ENCODE measurements around the gene ACADM. TPM values are rescaled to one million over a fixed set of nuclear protein-coding genes. Genes with fewer than 3 reads are reported as not detected.
"Not testable (repeated sequence)": the region's sequence is repeated elsewhere in the genome, so short reads cannot be mapped to it uniquely, and the experiment has no call there.

Gene ACADM
- total RNA-seq, 1 experiment from 2014 or later, result 44.4 TPM

DNA sequence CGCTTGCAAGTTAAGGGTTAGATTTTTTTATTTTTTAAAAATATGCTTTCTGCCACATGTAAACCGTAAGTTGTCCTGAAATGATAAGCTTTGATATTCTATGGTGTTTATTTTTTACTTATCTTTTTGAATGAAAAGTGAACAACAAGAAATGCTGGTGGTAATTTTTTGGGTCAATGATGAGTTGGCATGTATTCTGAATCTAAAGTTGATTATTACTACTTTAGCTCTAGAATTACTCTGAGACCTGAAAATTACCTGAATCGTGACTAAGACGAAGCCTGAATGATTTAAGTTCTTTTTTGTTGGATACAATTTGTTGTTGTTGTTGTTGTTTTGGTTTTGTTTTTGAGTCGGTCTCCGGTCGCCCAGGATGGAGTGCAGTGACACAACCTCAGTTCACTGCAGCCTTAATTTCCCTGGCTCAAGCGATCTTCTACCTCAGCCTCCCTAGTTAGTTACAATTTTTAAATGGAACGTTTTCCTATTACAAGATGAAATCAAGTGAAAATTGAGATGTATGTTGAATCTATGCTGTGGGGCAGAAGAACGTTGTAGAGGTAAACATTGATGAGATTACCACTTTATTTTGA is 62.5 kb downstream of the ACADM start:
- DNase-seq (ENCODE audit: low spot score), result no peak
- in situ Hi-C loops (cut with HindIII; ENCODE audit: low sequenced_read_pairs), result no loop called here

DNA sequence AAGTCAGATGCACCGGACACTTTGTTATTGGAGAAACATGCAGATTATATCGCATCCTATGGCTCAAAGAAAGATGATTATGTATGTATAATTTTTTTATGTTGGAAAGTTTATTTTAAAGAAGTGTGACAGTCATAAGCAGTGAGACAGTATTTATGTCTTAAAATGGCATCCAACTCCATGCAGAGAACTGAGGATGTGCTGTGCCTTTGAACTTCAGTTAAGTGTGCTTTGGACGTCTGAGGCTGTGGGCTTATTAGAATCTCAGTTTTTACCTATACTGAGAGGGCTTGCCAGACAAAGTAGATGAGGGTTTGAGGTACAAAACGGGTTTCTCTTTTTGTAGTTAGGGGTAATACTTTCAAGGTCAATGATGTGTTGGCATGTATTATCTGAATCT is 63.0 kb downstream of the ACADM start:
- in situ Hi-C loops (cut with HindIII; ENCODE audit: low sequenced_read_pairs), result no loop called here
- DNase-seq (ENCODE audit: low spot score), result no peak

DNA sequence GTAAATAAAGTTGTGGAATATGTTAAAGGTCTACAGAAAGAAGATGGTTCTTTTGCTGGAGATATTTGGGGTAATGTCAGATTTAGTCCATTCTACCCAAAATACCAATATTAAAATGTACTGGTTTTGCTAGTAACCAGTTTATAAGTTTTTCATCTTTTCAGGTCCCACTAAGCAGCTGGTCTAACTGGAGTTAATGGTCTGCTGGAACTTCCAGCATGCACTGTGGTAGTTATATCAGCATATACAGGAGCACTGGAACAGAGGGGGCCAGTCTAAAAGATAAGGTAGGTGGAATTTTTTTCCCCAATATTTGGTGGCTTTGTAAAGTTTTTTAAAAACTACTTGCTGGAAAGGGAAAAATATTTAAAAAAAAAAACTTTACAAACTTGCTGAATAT is 65.5 kb downstream of the ACADM start:
- no peak for DNase-seq (ENCODE audit: low spot score)
- in situ Hi-C loops (cut with HindIII; ENCODE audit: low sequenced_read_pairs), result no loop called here

DNA sequence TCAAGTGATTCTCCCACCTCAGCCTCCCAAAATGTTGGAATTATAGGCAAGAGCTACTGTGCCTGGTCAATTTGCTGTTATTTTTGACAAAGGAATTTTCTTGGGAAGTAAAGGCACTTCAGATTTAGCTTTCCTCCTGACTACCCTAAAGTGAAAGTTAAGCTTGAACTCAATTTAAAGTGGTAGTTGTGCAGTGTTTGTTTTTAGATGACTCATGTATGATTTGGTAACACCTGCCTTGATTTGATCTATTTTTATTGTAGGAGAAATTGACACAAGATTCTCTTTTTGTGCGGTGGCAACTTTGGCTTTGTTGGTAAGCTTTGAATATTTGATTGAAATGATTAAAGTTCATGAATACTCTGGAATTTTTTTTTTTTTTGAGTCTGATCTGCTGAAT is 66.5 kb downstream of the ACADM start:
- DNase-seq (ENCODE audit: low spot score), result no peak
- in situ Hi-C loops (cut with HindIII; ENCODE audit: low sequenced_read_pairs), result no loop called here

DNA sequence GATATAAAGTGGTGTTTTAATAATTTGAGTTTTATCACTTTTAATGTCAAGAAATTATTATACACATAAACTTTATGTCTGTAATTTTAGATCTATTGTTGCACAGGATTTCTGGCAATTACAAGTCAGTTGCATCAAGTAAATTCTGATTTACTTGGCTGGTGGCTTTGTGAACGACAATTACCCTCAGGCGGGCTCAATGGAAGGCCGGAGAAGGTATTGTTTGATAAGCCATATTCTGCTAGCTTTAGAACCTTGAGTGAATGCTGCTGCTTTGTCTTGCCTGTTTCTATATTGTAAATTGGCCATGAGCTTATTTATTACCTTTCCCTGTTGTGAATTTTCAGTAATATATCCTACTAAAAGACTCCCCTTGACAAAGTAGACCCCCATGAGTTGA is 67.6 kb downstream of the ACADM start:
- in situ Hi-C loops (cut with HindIII; ENCODE audit: low sequenced_read_pairs), result no loop called here
- DNase-seq (ENCODE audit: low spot score), result no peak

DNA sequence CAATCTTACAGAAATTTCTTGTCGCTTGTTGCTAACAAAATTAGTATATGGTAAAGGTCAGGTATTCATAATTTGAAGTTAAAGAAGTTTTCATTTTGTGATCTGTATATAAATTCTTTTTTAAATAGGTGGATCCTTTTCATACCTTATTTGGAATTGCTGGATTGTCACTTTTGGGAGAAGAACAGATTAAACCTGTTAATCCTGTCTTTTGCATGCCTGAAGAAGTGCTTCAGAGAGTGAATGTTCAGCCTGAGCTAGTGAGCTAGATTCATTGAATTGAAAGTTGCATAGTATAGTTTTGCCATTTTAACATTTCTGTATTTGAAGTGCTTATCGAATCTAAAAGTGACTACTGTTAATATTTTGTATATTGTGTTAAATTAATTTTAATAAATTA is 69.9 kb downstream of the ACADM start:
- no peak for DNase-seq (ENCODE audit: low spot score)
- in situ Hi-C loops (cut with HindIII; ENCODE audit: low sequenced_read_pairs), result no loop called here

DNA sequence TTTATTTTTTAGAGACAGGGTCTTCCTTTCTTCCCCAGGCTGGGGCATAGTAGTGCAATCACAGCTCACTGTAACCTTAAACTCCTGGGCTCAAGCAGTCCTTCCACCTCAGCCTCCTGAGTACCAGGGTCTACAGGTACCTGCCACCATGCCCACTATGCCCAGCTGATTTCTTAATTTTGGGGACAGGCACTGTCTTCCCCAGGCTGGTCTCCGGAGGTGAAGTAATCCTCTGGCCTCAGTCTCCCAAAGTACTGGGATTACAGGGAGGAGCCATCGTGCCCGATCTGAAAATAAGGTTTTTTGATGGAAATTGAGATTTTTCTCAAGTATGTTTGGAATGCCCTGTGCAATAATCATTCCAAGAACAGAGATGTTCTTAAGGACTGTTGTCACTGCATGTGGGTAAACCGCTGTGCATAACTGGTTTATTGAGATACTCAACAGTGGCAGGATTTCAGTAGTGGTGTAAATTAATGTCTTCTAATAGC is 71.2 kb downstream of the ACADM start:
- DNase-seq (ENCODE audit: low spot score), result no peak
- in situ Hi-C loops (cut with HindIII; ENCODE audit: low sequenced_read_pairs), result no loop called here

DNA sequence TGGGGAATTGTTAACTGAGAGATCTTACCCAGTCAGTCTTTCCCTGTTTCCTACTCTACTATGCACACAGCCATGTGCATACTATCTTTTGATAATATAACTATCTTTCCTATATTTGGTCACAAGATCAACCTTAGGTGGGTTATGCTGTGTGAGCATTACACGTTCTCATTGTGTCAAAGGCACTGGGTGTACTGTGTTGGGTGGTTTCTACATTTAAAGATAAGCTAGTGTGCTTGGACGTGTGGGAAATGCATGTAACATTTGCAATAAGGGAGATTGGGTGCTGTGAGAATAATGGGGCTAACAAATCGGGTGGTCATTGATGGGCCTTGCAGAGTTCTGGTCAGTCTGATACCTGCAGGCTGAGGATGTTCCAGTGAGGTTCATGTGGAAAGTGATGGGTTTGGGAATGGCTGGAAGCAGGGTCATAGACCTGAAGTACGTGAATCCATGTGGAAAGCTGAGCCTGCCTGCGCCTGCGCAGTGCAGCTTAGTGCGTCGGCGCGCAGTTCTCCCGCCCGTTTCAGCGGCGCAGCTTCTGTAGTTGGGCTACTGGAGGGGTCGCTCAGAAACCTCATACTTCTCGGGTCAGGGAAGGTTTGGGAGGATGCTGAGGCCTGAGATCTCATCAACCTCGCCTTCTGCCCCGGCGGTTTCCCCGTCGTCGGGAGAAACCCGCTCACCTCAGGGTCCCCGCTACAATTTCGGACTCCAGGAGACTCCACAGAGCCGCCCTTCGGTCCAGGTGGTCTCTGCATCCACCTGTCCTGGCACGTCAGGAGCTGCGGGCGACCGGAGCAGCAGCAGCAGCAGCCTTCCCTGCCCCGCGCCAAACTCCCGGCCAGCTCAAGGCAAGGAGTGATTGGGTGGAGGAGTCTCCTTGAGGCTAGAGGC is 72.1 kb downstream of the ACADM start, which contains the start of gene MSH4:
Gene MSH4 (plus strand): TSS at position 507 of the 897 bp plus-strand sequence. CDS start 104 bp downstream, at position 611.
- DNase-seq (ENCODE audit: low spot score), result peak; percentile 50

DNA sequence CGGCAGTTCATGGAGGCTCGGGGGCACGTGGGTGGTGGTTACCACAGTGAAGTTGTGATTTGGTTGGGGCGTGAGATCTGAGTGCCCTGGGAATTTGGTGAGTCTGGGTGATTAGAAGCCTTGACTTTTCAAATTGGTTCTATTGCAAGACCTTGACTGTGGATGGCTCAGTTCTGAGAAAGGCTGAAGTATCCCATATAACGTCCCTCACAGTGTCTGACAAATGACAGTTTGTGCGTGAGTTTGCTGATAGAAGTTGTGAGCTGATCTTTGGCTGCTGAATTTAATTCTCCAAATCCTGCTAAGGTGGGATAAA is 72.7 kb downstream of the ACADM start:
- no peak for DNase-seq (ENCODE audit: low spot score)
- in situ Hi-C loops (cut with HindIII; ENCODE audit: low sequenced_read_pairs), result no loop called here

More for the DNA sequence above, 72.1 kb downstream of the ACADM start, which contains the start of gene MSH4:
- in situ Hi-C loops (cut with HindIII; ENCODE audit: low sequenced_read_pairs), result no loop called here

DNA sequence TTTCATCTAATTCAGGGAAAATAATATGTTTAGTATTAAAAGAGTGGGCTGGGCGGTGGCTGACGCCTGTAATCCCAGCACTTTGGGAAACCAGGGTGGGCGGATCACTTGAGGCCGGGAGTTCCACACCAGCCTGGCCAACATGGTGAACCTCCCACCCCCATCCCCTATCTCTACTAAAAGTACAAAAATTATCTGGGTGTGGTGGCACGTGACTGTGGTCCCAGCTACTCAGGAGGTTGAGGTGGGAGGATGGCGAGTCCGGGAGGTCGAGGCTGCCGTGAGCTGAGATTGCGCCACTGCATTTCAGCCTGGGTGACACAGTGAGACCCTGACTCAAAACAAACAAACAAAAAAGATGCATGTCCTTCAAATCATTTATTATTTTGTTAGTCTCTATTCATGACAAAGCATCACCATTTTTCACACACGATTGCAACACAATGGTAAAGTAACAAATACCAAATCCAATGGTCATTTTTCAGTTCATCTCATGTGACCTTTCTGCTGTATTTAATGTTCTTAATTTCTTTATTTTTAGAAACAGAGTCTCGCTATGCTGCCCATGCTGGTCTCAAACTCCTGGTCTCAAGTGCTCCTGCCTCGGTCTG is 73.2 kb downstream of the ACADM start:
- DNase-seq (ENCODE audit: low spot score), result no peak
- in situ Hi-C loops (cut with HindIII; ENCODE audit: low sequenced_read_pairs), result no loop called here

DNA sequence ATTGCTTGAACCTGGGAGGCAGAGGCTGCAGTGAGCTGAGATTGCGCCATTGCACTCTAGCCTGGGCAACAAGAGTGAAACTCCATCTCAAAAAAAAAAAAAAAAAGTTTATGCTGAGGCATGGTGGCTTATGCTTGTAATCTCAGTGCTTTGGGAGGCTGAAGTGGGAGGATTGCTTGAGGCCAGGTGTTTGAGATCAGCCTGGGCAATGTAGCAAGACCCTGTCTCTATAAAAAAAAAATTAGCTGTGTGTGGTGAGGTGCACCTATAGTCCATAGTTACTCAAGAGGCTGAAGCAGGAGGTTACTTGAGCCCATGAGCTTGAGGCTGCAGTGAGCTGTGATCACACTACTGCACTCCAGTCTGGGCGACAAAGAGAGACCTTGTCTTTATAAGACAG is 77.0 kb downstream of the ACADM start:
- in situ Hi-C loops (cut with HindIII; ENCODE audit: low sequenced_read_pairs); DNase-seq (ENCODE audit: low spot score): not testable (repeated sequence)

DNA sequence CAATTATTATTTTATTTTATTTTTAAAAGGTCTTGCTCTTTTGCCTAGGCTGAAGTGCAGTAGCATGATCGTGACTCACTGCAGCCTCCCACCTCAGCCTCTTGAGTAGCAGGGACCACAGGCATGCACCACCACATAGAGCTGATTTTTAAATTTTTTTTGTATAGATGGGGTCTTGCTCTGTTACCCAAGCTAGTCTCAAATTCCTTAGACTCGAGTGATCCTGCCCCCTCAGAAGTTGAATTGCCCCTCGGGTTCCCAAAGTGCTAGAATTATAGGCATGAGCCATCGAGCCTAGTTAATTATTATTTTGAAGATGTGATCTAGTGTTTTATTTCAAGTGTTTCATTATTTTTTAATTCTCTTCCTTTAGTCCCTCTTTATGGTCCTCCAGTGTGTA is 84.4 kb downstream of the ACADM start:
- DNase-seq (ENCODE audit: low spot score), result no peak
- in situ Hi-C loops (cut with HindIII; ENCODE audit: low sequenced_read_pairs), result no loop called here

DNA sequence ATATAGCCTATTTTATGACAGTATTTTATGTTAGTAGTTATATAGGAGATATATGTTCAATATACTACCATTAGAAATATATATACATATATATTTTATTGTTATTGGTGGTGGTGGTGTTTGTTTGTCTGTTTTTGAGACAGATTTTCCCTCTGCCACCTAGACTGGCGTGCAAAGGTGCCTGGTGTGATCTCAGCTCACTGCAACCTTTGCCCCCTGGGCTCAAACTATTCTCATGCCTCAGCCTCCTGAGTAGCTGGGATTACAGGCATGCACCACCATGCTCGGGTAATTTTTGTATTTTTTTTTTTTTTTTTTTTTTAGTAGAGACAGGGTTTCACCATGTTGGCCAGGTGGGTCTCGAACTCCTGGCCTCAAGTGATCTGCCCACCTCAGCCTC is 85.6 kb downstream of the ACADM start:
- in situ Hi-C loops (cut with HindIII; ENCODE audit: low sequenced_read_pairs); DNase-seq (ENCODE audit: low spot score): not testable (repeated sequence)

DNA sequence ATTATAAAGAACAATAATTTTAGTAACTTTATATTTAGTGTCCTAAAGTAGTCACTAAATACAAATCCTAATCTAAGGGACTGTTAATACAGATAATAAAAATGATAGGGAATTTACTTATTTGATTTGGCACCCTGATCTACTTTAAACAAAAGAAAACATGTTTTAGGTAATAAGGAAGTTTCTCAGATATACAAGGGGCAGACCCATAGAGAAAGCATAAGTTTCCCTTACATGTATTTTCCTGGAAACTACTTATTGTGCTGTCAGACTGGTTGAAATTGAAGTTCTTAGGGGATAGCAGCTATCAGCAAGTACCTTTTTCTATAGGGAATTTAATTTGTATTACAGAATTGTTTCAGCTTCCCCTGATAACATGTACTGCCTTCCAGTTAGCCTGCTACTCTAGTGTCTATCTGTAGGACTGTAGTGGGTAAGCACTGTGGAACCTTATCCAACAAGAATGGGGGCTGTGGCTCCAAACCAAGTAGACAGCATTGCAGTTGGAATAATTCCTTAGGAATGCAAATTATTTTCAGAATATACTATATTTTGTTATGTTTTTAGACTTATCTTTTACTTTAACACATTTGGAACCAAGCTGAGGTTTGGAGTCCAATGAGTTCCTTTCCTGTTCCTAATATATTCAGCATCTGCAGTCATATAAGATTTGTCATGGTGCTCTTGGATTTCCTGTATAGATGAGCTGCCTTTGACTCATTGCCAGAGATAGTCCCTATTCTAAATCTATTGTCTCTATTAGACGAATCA is 86.9 kb downstream of the ACADM start:
- in situ Hi-C loops (cut with HindIII; ENCODE audit: low sequenced_read_pairs), result no loop called here
- no peak for DNase-seq (ENCODE audit: low spot score)

DNA sequence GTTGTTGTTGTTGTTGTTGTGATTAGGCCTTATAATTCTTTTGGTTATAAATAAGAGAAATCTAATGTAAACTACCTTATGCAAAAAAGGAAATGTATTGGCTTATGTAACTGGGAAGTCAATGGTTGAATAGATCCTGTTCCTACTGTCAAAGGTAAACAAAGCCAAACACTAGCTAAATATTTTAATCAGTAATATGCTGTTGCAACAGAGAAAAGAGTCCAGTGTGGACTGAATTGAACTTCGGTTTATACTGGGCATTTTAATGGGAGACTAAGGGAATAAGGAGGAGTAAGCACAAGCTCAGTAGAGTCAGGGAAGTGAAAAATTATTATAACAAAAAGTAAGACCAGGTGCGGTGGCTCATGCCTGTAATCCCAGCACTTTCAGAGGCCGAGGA is 87.6 kb downstream of the ACADM start:
- in situ Hi-C loops (cut with HindIII; ENCODE audit: low sequenced_read_pairs), result no loop called here
- DNase-seq (ENCODE audit: low spot score), result no peak

Other genes with a start within 250 kb of the ACADM start
- gene SLC44A5, start 113.6 kb upstream of the ACADM start, total RNA-seq (2014; rRNA removed; shearing (Covaris generic)), result not detected in 2 replicates
- gene RABGGTB, start 61.5 kb downstream of the ACADM start, total RNA-seq (2014; rRNA removed; shearing (Covaris generic)), result 67.6 and 109 TPM in 2 replicates
- gene MSH4, start 72.2 kb downstream of the ACADM start, total RNA-seq (2014; rRNA removed; shearing (Covaris generic)), result not detected in 2 replicates
- gene ASB17, start 207.7 kb downstream of the ACADM start, total RNA-seq (2014; rRNA removed; shearing (Covaris generic)), result not detected in 2 replicates

Data from G401 (cell line).